K562 (cell line): ENCODE data around the gene CIAO2A. TPM values are rescaled to one million over a fixed set of nuclear protein-coding genes. Genes with fewer than 3 reads are reported as not detected.

Source experiments
- DACH1 ChIP-seq: fragments of 450-650 bp; IDR thresholded peaks from 2 replicates; pipeline ENCODE4 v1.6.1; 2018; ENCODE audit not compliant: partially characterized antibody
- ELF2 ChIP-seq: fragments of 250-450 bp; sonication (Bioruptor Pico); IDR thresholded peaks from 2 replicates; pipeline ENCODE4 v1.5.0; 2021; ENCODE audit warnings: mild to moderate bottlenecking
- FOS ChIP-seq: IDR thresholded peaks from 3 replicates; pipeline ENCODE4 v1.6.1; 2011; ENCODE audit not compliant: insufficient read length; ENCODE audit errors: extremely low read depth
- JUN ChIP-seq, 2 experiments: sonication (generic) in 1 of 2; formaldehyde crosslinking in 1 of 2; IDR thresholded peaks; 2 replicates each; pipeline versions ENCODE4 v1.6.1 to v1.8.0; 2012 to 2022; ENCODE audit warnings: borderline replicate concordance in 2 of 2, mild to moderate bottlenecking in 2 of 2, improper control_type of control experiment in 1 of 2, low read depth in 1 of 2, low read length in 1 of 2, missing genetic modification reagents in 1 of 2
- JUND ChIP-seq, 2 experiments: IDR thresholded peaks; 2 replicates in 1 of 2; 3 replicates in 1 of 2; pipeline ENCODE4 v1.6.1; 2011; ENCODE audit warnings: borderline replicate concordance in 2 of 2, low read depth in 2 of 2, low read length in 2 of 2, improper control_type of control experiment in 1 of 2, missing biosample characterization in 1 of 2, missing genetic modification characterization in 1 of 2, missing genetic modification reagents in 1 of 2
- KAT2B ChIP-seq: IDR thresholded peaks from one replicate; pipeline ENCODE4 v1.6.1; 2012; ENCODE audit warnings: low read depth, mild to moderate bottlenecking, control low read depth, inconsistent platforms, low read length, moderate library complexity
- KDM1A ChIP-seq, 2 experiments: fragments of 450-650 bp; IDR thresholded peaks; 2 replicates each; pipeline ENCODE4 v1.6.1; 2016; ENCODE audit warnings: mild to moderate bottlenecking in 2 of 2
- KDM5B ChIP-seq: fragments of 200-600 bp; sonication (generic); IDR thresholded peaks from 2 replicates; pipeline ENCODE4 v1.6.1; 2012; ENCODE audit warnings: low read depth, mild to moderate bottlenecking, moderate library complexity, low read length, control low read depth, inconsistent platforms; ENCODE audit not compliant: insufficient replicate concordance
- MAFF ChIP-seq: IDR thresholded peaks from 2 replicates; pipeline ENCODE4 v1.6.1; 2012; ENCODE audit warnings: low read length, improper control_type of control experiment
- NFIX ChIP-seq: fragments of 250-450 bp; sonication (Bioruptor Pico); IDR thresholded peaks from 2 replicates; pipeline ENCODE4 v1.4.0; 2020; ENCODE audit warnings: low read depth, mild to moderate bottlenecking, moderate library complexity
- PHB ChIP-seq: fragments of 250-450 bp; sonication (Bioruptor Pico); IDR thresholded peaks from 2 replicates; pipeline ENCODE4 v1.5.0; 2021
- POLR2AphosphoS5 ChIP-seq: IDR thresholded peaks from 2 replicates; pipeline ENCODE4 v1.6.1; 2011; ENCODE audit warnings: mild to moderate bottlenecking, low read depth, low read length, moderate library complexity; ENCODE audit not compliant: control insufficient read depth, insufficient read depth
- PTBP1 ChIP-seq: fragments of 200-400 bp; formaldehyde crosslinking; IDR thresholded peaks from 2 replicates; pipeline ENCODE4 v1.6.1; 2017; ENCODE audit warnings: low read depth, low read length
- RBM17 ChIP-seq: fragments of 200-400 bp; formaldehyde crosslinking; IDR thresholded peaks from 2 replicates; pipeline ENCODE4 v1.6.1; 2017; ENCODE audit warnings: low read depth, mild to moderate bottlenecking, low read length, borderline replicate concordance
- SMARCA5 ChIP-seq: fragments of 450-650 bp; IDR thresholded peaks from 2 replicates; pipeline ENCODE4 v1.6.1; 2016
- SNRNP70 ChIP-seq: fragments of 200-400 bp; formaldehyde crosslinking; optimal IDR thresholded peaks from 2 replicates; pipeline ENCODE3; 2017; ENCODE audit warnings: low read depth, low read length
- SREBF1 ChIP-seq: fragments of 150-350 bp; IDR thresholded peaks from 2 replicates; pipeline ENCODE4 v1.6.1; 2014; ENCODE audit warnings: antibody characterized with exemption, low read depth, low read length, borderline replicate concordance
- ZKSCAN1 ChIP-seq: fragments of 150-350 bp; IDR thresholded peaks from 2 replicates; pipeline ENCODE4 v1.6.1; 2016; ENCODE audit warnings: low read depth, low read length
- ZNF121 ChIP-seq: sonication (generic); formaldehyde crosslinking; conservative IDR thresholded peaks from 2 replicates; pipeline ENCODE4 v1.8.0; 2022; ENCODE audit warnings: missing genetic modification reagents
- ZNF57 ChIP-seq: fragments of 450-650 bp; formaldehyde crosslinking; IDR thresholded peaks from 2 replicates; pipeline ENCODE4 v1.4.0; 2020; ENCODE audit warnings: mild to moderate bottlenecking, moderate library complexity
- polyA plus RNA-seq, 8 experiments: library from polyadenylated mRNA; depleted of rRNA in 4 of 8; stranded (reverse) in 5 of 8; unstranded in 3 of 8; fragments of >200 nt; fragmentation: Nextera tagmentation in 2 of 8; fragmentation: Illumina TruSeq in 1 of 8; extraction: Ambion mirVana in 2 of 8; extraction: Trizol in 1 of 8; gene quantifications; 2 replicates each; pipeline versions ENCODE4 v1.2.1 to v1.2.3, GENCODE V29; 2011 to 2014; ENCODE audit warnings: inconsistent platforms in 1 of 8, missing spikeins in 1 of 8
- total RNA-seq, 7 experiments: library from RNA; depleted of rRNA in 6 of 7; stranded (reverse); fragments of >200 nt in 6 of 7; fragmentation: Illumina TruSeq in 2 of 7; extraction: Trizol in 2 of 7; gene quantifications; 2 replicates each; pipeline versions ENCODE4 v1.2.1 to v1.2.3, GENCODE V29; 2011 to 2021; ENCODE audit warnings: low replicate concordance in 1 of 7
- TF ChIP-seq, protein P1 (sequence below): fragments of 450-650 bp; formaldehyde crosslinking; IDR thresholded peaks from 2 replicates; pipeline ENCODE4 v1.4.0; 2020; ENCODE audit warnings: mild to moderate bottlenecking
- TF ChIP-seq, protein P2 (sequence below): fragments of 250-450 bp; sonication (Bioruptor Pico); IDR thresholded peaks from 2 replicates; pipeline ENCODE4 v1.9.0; 2021; ENCODE audit warnings: mild to moderate bottlenecking
- TF ChIP-seq, protein P3 (sequence below), 2 experiments: fragments of 250-450 bp in 1 of 2; fragments of 450-650 bp in 1 of 2; sonication (Bioruptor Pico) in 1 of 2; IDR thresholded peaks; 2 replicates each; pipeline versions ENCODE4 v1.6.1 to v1.8.0; 2016 to 2021; ENCODE audit warnings: mild to moderate bottlenecking in 2 of 2, moderate library complexity in 2 of 2, missing compliant biosample characterization in 1 of 2, missing genetic modification characterization in 1 of 2
- TF ChIP-seq, protein P4 (sequence below): fragments of 250-450 bp; sonication (Bioruptor Pico); IDR thresholded peaks from 2 replicates; pipeline ENCODE4 v1.4.0; 2020; ENCODE audit warnings: mild to moderate bottlenecking, moderate library complexity

Gene CIAO2A
- total and polyA plus RNA-seq, 9 of the 15 experiments (the other 6 are each of a cell fraction or from before 2014, with no cell fraction given): 161 to 429 (median 313) TPM

DNA sequence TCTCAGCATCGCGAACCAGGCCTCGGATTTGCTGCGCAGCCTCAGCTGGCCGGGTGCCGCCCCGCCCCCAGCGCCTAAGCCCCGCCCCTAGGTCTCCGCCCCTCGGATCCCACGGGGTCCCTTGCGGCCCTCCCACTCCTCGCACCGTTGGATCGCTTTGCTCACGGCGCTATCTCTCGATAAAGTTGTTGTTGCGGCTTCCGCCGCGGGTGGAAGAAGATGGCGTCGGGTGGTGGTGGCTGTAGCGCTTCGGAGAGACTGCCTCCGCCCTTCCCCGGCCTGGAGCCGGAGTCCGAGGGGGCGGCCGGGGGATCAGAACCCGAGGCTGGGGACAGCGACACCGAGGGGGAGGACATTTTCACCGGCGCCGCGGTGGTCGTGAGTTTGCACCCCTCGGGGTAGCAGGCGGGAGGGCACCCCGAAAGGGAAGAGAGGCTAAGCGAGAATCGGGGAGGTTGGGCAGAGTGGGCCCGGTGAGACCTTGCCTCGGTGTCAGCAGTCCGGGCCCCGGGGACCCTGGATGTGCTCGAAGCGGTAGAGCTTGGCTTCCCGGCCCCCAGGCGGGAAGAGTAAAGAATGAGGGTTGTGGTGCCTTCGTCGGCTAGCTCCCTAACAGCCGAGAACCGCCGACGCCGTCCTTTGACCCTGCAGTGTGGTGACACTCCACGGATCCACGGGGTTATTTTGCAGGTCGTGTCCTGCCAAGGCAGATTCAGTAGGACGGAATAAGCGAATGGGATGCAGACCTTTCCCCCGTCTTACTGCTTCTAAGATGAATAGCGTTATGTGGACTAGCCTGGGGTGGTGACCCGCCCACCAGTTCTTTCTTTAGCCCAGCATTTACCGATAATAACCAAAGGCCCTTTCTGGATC is 2.4 kb upstream of the CIAO2A start, which contains the start of gene SNX1 (continued):
- TF ChIP-seq MAFF: no peak
- TF ChIP-seq, protein P1, sequence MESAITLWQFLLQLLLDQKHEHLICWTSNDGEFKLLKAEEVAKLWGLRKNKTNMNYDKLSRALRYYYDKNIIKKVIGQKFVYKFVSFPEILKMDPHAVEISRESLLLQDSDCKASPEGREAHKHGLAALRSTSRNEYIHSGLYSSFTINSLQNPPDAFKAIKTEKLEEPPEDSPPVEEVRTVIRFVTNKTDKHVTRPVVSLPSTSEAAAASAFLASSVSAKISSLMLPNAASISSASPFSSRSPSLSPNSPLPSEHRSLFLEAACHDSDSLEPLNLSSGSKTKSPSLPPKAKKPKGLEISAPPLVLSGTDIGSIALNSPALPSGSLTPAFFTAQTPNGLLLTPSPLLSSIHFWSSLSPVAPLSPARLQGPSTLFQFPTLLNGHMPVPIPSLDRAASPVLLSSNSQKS (CRISPR knock-in tag): no peak
- TF ChIP-seq ZKSCAN1: peak; percentile 96
- no peak for TF ChIP-seq SNRNP70
- no peak for TF ChIP-seq JUN (IDR thresholded peaks at IDR 0.05; ENCODE audit: borderline replicate concordance, low read depth, low read length)
- TF ChIP-seq JUN (CRISPR knock-in tag; IDR thresholded peaks at IDR 0.05; ENCODE audit: borderline replicate concordance): no peak
- TF ChIP-seq, protein P2, sequence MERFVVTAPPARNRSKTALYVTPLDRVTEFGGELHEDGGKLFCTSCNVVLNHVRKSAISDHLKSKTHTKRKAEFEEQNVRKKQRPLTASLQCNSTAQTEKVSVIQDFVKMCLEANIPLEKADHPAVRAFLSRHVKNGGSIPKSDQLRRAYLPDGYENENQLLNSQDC (CRISPR knock-in tag): peak; percentile 75; the same call in 1 of the 2 replicates
- no peak for TF ChIP-seq ZNF57 (CRISPR knock-in tag)
- no peak for TF ChIP-seq PTBP1
- no peak for TF ChIP-seq RBM17
- 0 out of 2 replicates have a peak, but pooled peaks have one; percentile 21 for TF ChIP-seq SMARCA5
- peak; percentile 88 for TF ChIP-seq KDM5B
- TF ChIP-seq, protein P3, sequence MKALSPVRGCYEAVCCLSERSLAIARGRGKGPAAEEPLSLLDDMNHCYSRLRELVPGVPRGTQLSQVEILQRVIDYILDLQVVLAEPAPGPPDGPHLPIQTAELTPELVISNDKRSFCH (CRISPR knock-in tag; IDR thresholded peaks at IDR 0.05): no peak
- TF ChIP-seq, protein P3 (tag; IDR thresholded peaks at IDR 0.05): peak; percentile 54; the same call in 1 of the 2 replicates
- TF ChIP-seq SREBF1: no peak
- no peak for TF ChIP-seq KAT2B
- peak; percentile 72 for TF ChIP-seq JUND (IDR thresholded peaks at IDR 0.05; ENCODE audit: borderline replicate concordance, low read depth, low read length)
- TF ChIP-seq JUND (tag; IDR thresholded peaks at IDR 0.05; ENCODE audit: borderline replicate concordance, low read depth, low read length): no peak; the same call in 2 of the 3 replicates
- TF ChIP-seq POLR2AphosphoS5: peak; percentile 92
- peak; percentile 4 for TF ChIP-seq FOS
- TF ChIP-seq ZNF121 (CRISPR knock-in tag): no peak
- TF ChIP-seq DACH1: no peak
- no peak for TF ChIP-seq KDM1A (IDR thresholded peaks at IDR 0.05)
- TF ChIP-seq NFIX: no peak
- TF ChIP-seq, protein P4, sequence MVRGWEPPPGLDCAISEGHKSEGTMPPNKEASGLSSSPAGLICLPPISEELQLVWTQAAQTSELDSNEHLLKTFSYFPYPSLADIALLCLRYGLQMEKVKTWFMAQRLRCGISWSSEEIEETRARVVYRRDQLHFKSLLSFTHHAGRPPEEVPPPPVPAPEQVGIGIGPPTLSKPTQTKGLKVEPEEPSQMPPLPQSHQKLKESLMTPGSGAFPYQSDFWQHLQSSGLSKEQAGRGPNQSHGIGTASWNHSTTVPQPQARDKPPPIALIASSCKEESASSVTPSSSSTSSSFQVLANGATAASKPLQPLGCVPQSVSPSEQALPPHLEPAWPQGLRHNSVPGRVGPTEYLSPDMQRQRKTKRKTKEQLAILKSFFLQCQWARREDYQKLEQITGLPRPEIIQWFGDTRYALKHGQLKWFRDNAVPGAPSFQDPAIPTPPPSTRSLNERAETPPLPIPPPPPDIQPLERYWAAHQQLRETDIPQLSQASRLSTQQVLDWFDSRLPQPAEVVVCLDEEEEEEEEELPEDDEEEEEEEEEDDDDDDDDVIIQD (CRISPR knock-in tag): no peak
- peak; percentile 74; the same call in 1 of the 2 replicates for TF ChIP-seq ELF2 (CRISPR knock-in tag)
- TF ChIP-seq PHB (CRISPR knock-in tag): 0 out of 2 replicates have a peak, but pooled peaks have one; percentile 20
